ENCODE results near the gene S100A8.
A peak's percentile ranks its signal among the peaks of the same experiment; 100 is the strongest.

S100A8 gene

GRCh38 chr1:153362187-153362775 is 28.6 kb downstream of the S100A8 start:
- no peak for DNase-seq (ENCODE audit: low read depth)

- DNase-seq (ENCODE audit: low read depth) = no peak
These were observed 29.3 kb downstream of the S100A8 start for GRCh38 chr1:153361480-153362109.

GRCh38 chr1:153360592-153361479 is 30.0 kb downstream of the S100A8 start:
- no peak for DNase-seq (ENCODE audit: low read depth)

GRCh38 chr1:153360190-153360589 is 30.7 kb downstream of the S100A8 start:
- DNase-seq (ENCODE audit: low read depth) = no peak

- DNase-seq (ENCODE audit: low read depth) = no peak
These were observed 31.6 kb downstream of the S100A8 start for GRCh38 chr1:153359241-153359640.

- no peak for DNase-seq (ENCODE audit: low read depth)
These were observed 32.2 kb downstream of the S100A8 start for GRCh38 chr1:153358691-153358975.

GRCh38 chr1:153357853-153358690 is 32.8 kb downstream of the S100A8 start, which contains the start of gene S100A9:
Gene S100A9, plus strand, starts transcription at chr1:153357854. Its CDS starts 430 bp downstream, at chr1:153358284.
- DNase-seq (ENCODE audit: low read depth) = no peak

GRCh38 chr1:153357076-153357852 is 33.6 kb downstream of the S100A8 start:
- DNase-seq (ENCODE audit: low read depth) = no peak

GRCh38 chr1:153356392-153357075 is 34.3 kb downstream of the S100A8 start:
- DNase-seq (ENCODE audit: low read depth) = no peak

GRCh38 chr1:153355445-153356071 is 35.3 kb downstream of the S100A8 start:
- DNase-seq (ENCODE audit: low read depth) = no peak

- no peak for DNase-seq (ENCODE audit: low read depth)
These were observed 36.2 kb downstream of the S100A8 start for GRCh38 chr1:153354515-153355193.

GRCh38 chr1:153353226-153353947 is 37.5 kb downstream of the S100A8 start:
- DNase-seq (ENCODE audit: low read depth) = no peak

GRCh38 chr1:153352523-153352922 is 38.4 kb downstream of the S100A8 start:
- DNase-seq (ENCODE audit: low read depth) = peak; percentile 22

- no peak for DNase-seq (ENCODE audit: low read depth)
These were observed 40.4 kb downstream of the S100A8 start for GRCh38 chr1:153350321-153350957.

GRCh38 chr1:153349363-153350320 is 41.2 kb downstream of the S100A8 start:
- DNase-seq (ENCODE audit: low read depth) = no peak

GRCh38 chr1:153348511-153349362 is 42.1 kb downstream of the S100A8 start, which contains the start of gene PGLYRP4:
Gene PGLYRP4, minus strand, starts transcription at chr1:153348841. Its CDS starts 909 bp downstream, at chr1:153347932.
- DNase-seq (ENCODE audit: low read depth) = no peak
